Kidney (tissue), 14 donors: ENCODE measurements around the gene SMYD3. TPM values are rescaled to one million over a fixed set of nuclear protein-coding genes. Genes with fewer than 3 reads are reported as not detected.
A peak's percentile ranks its signal among the peaks of the same experiment; 100 is the strongest.

Source experiments
- DNase-seq, 5 donors: peaks; one replicate each; pipeline ENCODE4 v3.0.0-alpha.2; 2013 to 2020
- FAIRE-seq: peaks from 2 replicates; lab custom pipeline; 2012; peaks lifted over from hg19 to GRCh38; lab: Jason Lieb, UNC
- H3K27ac ChIP-seq, 2 donors: one replicate each; pipeline ENCODE4 v1.7.0; 2013; ENCODE audit warnings: low read depth in 2 of 2, low read length in 2 of 2, inconsistent platforms in 1 of 2
- H3K27me3 ChIP-seq: one replicate; pipeline ENCODE4 v1.7.1; 2013; ENCODE audit warnings: low read length, inconsistent platforms; ENCODE audit not compliant: control insufficient read depth, insufficient read depth
- H3K36me3 ChIP-seq, 3 donors: one replicate each; pipeline versions ENCODE4 v1.7.0 to v1.7.1; 2013; ENCODE audit warnings: low read length in 3 of 3, control low read depth in 1 of 3, inconsistent platforms in 1 of 3; ENCODE audit not compliant: insufficient read depth in 3 of 3, control insufficient read depth in 2 of 3
- H3K4me1 ChIP-seq, 3 donors: one replicate each; pipeline versions ENCODE4 v1.7.0 to v1.7.1; 2013; ENCODE audit warnings: low read length in 3 of 3, inconsistent platforms in 1 of 3, low read depth in 1 of 3; ENCODE audit not compliant: control insufficient read depth in 2 of 3, insufficient read depth in 2 of 3
- H3K4me3 ChIP-seq, 3 donors: one replicate each; pipeline versions ENCODE4 v1.7.0 to v1.8.1; 2013; ENCODE audit warnings: low read length in 3 of 3, control low read depth in 1 of 3, inconsistent platforms in 1 of 3
- H3K9ac ChIP-seq, 3 donors: one replicate each; pipeline versions ENCODE4 v1.7.0 to v1.7.1; 2013; ENCODE audit warnings: low read length in 3 of 3, control low read depth in 1 of 3, inconsistent platforms in 1 of 3
- H3K9me3 ChIP-seq, 3 donors: one replicate each; pipeline versions ENCODE4 v1.7.0 to v1.7.1; 2013; ENCODE audit warnings: low read length in 3 of 3, control low read depth in 1 of 3, inconsistent platforms in 1 of 3; ENCODE audit not compliant: control insufficient read depth in 2 of 3, insufficient read depth in 1 of 3
- intact Hi-C: fragments of 100-400 bp; cut with DNase I; formaldehyde crosslinking; loops from one replicate; pipeline ENCODE4 v1.11.1; 2022
- polyA plus RNA-seq: library from polyadenylated mRNA; stranded (reverse); fragments of 350-450 nt; fragmentation: Illumina TruSeq; extraction: RNeasy Lipid Tissue Mini Kit (QIAGEN cat#74804); gene quantifications from one replicate; pipeline ENCODE4 v1.2.3, GENCODE V29; 2014; ENCODE audit warnings: low read depth, low replicate concordance; ENCODE audit not compliant: insufficient read depth
- total RNA-seq: library from RNA; stranded (reverse); fragmentation: NEBNext Ultra II Directional; extraction: Animal tissue kit (Norgen Biotek cat#: 25700); gene quantifications from one replicate; pipeline ENCODE4 v1.2.1, GENCODE V29; 2021
- TF ChIP-seq, protein P1 (sequence below): IDR thresholded peaks from 3 replicates; pipeline ENCODE4 v1.5.1; 2012; ENCODE audit warnings: mild to moderate bottlenecking, moderate library complexity, borderline replicate concordance; ENCODE audit not compliant: insufficient read depth; ENCODE audit errors: extremely low read depth
- donor health status: control.
- donor health status: control.
- donor health status: control.
- donor health status: control.
- donor health status: control.
- donor health status: DM: yes; HTN: yes; CAD: no.
- donor health status: Normal renal cell carcinoma (clear cell type).

The SMYD3 gene
- total and polyA plus RNA-seq, 2 donors from 2014 or later, result 23.3 to 23.9 TPM

DNA sequence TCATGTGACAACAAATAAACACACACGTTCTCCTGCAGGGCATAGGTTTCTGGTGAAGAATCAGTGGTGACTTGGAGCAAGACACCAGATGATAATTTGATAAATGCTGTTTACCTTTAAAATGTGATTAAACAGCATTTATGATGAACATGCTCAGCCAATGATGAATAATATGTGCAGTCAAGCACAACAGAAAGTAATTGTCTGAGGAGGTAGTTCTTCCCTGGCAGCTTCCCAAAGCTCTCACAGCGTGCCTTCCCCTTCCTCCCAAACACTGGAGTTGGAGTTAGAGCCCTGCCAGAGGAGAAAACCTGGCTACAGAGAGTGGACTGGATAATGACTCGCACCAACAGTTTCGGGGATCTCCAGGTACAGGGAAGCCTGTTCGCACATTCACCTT is 463.5 kb downstream of the SMYD3 start:
- Histone ChIP-seq H3K4me1 (no peaks in the 10 kb centered on the region), H3K4me3 (no peak overlapping the region), H3K9me3 (no peaks in the 10 kb centered on the region), H3K9ac (no peak overlapping the region), H3K27ac (no peak overlapping the region), H3K27me3 (no peaks in the 10 kb centered on the region), H3K36me3 (no peaks in the 10 kb centered on the region)
- DNase-seq, result peak in 1 of 5 donors; percentile 24
- FAIRE-seq, result no peak
- intact Hi-C loops, result no loop called here
- TF ChIP-seq, protein P1, sequence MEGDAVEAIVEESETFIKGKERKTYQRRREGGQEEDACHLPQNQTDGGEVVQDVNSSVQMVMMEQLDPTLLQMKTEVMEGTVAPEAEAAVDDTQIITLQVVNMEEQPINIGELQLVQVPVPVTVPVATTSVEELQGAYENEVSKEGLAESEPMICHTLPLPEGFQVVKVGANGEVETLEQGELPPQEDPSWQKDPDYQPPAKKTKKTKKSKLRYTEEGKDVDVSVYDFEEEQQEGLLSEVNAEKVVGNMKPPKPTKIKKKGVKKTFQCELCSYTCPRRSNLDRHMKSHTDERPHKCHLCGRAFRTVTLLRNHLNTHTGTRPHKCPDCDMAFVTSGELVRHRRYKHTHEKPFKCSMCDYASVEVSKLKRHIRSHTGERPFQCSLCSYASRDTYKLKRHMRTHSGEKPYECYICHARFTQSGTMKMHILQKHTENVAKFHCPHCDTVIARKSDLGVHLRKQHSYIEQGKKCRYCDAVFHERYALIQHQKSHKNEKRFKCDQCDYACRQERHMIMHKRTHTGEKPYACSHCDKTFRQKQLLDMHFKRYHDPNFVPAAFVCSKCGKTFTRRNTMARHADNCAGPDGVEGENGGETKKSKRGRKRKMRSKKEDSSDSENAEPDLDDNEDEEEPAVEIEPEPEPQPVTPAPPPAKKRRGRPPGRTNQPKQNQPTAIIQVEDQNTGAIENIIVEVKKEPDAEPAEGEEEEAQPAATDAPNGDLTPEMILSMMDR, result no peak

DNA sequence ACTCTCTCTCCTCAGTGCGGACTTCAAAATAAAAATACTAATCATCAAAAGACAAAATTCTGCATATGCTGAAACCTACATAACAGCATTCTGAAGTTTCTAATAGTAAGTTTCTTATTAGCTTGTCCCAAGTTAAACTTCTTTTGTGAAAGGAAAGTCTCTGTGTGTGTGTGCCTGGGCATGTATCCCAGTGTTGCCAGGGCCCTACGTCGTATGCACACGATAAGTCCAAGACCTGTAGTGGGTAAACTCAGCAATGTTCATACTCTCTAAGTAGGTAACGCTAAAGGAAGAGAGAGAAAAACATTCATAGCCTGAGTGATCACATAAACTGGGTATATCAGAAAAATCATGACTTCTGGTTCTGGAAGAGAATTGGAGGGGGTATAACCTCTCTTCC is 465.7 kb downstream of the SMYD3 start:
- Histone ChIP-seq H3K4me3 (no peak overlapping the region), H3K27ac (no peak overlapping the region), H3K4me1 (no peaks in the 10 kb centered on the region), H3K36me3 (no peaks in the 10 kb centered on the region), H3K9ac (no peak overlapping the region), H3K27me3 (no peaks in the 10 kb centered on the region), H3K9me3 (no peaks in the 10 kb centered on the region)
- DNase-seq, result no peak
- FAIRE-seq, result no peak
- TF ChIP-seq, protein P1, result no peak
- intact Hi-C loops, result no loop called here

DNA sequence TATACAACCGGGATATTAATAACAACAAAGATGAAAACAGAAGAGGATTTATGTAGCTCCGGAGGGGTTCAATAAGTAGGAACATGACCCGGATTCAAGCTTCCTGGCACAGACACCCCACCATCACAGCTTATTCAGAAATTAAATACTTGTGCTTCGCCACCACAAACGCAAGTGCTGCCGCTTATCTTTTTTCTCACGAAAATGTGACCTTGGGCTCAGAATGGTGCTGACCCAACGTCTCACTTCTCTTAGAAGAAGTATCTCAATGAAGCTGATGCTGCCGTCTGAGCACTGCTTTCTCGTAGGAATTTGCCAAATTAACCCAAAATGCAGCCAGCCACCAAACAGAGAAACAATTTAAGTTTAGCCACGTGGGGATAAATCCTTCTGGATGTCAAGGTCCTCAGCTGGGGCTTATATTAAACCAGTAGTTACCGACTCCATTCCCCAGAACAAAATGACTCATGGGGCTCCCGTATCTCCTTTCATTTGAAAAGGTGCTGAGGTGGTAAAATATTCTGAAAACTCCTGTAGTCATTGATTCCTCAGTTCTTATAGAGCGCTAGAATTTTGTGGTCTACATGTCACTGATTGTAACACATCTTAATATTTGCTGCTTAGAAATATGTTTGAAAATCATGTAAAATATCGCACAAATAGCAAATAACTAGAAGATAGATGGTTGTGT is 466.7 kb downstream of the SMYD3 start:
- H3K27ac ChIP-seq, result no peak overlapping the region
- H3K9me3 ChIP-seq, result no peaks in the 10 kb centered on the region
- H3K36me3 ChIP-seq, result no peaks in the 10 kb centered on the region
- DNase-seq, result no peak
- no peak overlapping the region for H3K4me3 ChIP-seq
- no peaks in the 10 kb centered on the region for H3K27me3 ChIP-seq
- intact Hi-C loops, result no loop called here
- TF ChIP-seq, protein P1, result no peak
- no peak for FAIRE-seq
- no peaks in the 10 kb centered on the region for H3K4me1 ChIP-seq
- no peak overlapping the region for H3K9ac ChIP-seq
